Prostate gland (tissue), 2 donors: ENCODE results near the gene KCNS1.

Experiments used
- CTCF ChIP-seq, 4 experiments: fragments of 200-600 bp in 2 of 4; fragments of 450-650 bp in 2 of 4; sonication (generic) in 2 of 4; IDR thresholded peaks; 1 replicate in 3 of 4; 2 replicates in 1 of 4; pipeline ENCODE4 v1.5.1; 2016 to 2019; ENCODE audit warnings: antibody characterized with exemption in 4 of 4, mild to moderate bottlenecking in 2 of 4, moderate library complexity in 2 of 4
- POLR2A ChIP-seq: fragments of 450-650 bp; IDR thresholded peaks from one replicate; pipeline ENCODE4 v1.6.1; 2016; ENCODE audit warnings: antibody characterized with exemption, mild to moderate bottlenecking

DNA sequence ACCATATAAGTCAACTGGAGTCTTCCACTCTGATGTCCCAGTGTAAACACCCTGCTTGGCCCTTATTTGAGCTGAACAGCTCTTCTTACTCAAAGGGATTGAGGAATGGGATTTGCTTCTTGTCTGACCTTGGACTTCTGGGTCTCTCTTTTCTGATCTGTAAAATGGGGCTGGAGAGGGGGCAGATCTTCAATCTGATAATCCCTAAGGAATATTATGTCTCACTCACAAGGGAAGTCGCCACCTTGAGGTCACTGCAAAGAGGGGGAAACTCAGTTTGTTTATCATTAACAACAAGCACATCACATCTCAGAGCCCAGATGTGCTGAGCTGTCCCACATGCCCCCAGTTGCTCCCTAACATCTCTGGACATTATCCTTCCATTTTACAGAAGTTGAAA lies 15.1 kb downstream of the KCNS1 start:
- TF ChIP-seq CTCF (IDR thresholded peaks at IDR 0.05) (no peak), POLR2A (no peak)
